DMS153 treated with DMSO at 0.1 percent for 48 hours (cell line): ENCODE data around the gene GPR150.

ENCODE experiments used
- DNase-seq: peaks from one replicate; lab custom pipeline; 2025; ENCODE audit not compliant: unreplicated experiment; lab: John Stamatoyannopoulos, UW

Gene GPR150

DNA sequence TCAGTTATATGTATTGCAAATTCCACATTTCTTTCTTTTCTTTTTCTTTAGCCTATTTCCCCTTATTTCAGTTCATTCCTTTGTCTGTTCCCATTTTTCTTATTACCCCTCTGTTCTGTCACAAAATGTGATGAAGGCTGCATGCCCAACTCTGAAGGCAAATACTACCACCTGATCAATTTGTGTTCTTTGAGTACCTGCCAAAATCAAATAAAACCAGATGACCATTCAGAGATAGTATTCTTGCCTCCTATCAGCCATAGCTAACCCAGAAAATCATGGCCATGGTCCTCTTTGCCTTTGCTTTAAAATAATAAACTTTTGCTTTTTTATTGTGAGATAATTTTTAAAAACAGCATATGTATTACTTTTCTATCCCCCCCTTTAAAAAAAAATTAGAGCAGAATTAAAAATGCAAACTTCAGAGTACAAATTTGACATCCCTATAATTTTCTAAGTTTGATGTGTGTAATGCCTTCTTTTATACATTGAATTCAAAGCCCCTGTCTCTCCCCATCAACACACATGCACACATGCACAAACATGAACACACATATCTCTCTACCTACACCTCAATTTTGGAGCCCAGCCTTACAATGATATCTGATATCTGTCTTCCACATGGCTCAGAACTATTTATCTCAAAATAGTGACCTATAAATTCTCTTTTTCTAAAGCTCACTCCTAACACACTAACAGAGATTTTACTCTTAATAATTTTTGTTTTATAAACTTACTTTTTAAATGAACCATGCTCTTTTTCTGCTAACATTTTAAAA, 30.1 kb downstream of the GPR150 start:
- no peak for DNase-seq

DNA sequence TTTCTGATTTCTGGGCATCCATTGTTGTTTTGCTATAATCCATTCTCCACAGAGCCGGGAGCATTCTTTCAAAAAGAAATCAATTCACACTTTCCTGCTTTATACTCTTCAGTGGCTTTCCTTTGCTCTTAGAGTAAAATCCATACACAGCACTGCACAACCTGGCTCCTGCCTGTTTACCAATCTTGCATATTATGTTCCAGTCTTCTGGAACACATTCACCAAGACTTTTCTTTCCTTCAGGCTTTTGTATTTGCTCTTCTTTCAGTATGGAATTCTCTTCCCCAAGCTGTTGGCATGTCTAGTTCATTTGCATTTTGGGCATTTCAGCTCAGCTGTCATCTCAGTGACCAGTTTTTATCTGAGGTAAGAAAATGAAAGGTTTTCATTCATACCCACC, 33.0 kb downstream of the GPR150 start:
- DNase-seq, result no peak

DNA sequence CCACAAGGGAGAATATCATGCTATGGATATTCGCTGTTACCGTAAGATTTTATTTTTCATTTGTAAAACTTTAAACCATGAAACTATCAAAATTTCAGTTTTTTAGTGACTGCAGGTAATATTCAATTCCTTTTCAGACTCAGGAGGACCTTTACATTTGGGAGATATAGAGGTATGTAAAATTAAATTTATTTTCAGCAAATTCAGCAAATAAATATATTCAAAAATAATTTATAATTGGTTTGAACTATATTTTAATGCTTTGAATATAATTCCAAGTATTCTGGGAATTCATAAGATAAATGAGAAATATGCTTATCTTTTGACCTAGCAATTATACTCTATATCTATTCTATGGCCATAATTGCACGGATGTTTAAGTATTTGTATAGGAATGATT, 34.3 kb downstream of the GPR150 start:
- DNase-seq, result no peak

DNA sequence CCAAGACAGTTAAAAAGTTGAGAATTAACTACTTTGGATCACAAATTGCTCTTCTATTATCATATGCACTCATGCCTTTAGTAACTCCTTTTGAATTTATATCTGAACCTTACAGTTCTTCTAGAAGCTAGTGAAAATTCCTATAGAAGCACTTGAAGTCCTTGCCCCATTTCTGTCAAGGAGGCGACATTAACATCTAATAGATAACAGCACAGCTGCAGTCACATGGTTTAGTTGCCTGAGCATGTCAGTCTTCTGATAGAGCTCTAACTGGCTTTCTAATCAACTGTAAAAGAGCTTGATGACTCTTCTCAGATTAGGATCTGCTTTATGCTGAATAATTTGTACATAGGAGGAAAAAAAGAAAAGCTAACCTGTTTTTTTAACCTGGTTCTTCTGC, 35.7 kb downstream of the GPR150 start:
- DNase-seq, result no peak

DNA sequence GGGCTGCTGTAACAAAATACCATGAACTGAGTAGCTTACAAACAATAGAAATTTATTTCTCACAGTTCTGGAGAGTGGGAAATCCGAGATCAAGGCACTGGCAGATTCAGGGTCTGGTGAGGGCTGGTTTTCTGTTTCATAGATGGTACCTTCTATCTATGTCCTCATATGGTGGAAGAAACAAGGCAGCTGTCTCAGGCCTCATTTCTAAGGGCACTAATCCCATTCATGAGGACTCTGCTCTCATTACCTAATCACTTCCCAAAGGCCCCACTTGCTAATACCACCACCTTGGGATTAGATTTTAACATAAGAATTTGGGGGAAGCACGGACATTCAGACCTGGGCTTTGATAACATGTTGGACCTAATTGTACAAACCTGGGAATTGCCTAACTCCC, 40.2 kb downstream of the GPR150 start:
- DNase-seq, result no peak

DNA sequence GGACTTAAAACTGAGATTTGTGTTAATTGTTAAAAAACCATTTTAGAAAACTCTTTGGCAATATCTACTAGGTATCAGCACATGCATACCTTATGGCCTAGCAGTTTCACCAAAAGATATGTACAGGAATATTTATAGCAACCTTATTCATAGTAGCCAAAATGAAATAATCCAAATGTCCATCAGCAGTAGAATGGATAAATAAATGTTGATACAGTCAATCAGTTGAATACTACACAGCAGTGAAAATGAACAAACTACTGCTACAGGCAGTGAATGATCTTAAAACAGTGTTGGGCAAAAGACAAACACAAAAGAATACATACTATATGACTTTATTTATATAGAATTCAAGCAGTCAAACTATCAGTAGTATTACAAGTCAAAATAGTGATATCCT, 43.1 kb downstream of the GPR150 start:
- no peak for DNase-seq

DNA sequence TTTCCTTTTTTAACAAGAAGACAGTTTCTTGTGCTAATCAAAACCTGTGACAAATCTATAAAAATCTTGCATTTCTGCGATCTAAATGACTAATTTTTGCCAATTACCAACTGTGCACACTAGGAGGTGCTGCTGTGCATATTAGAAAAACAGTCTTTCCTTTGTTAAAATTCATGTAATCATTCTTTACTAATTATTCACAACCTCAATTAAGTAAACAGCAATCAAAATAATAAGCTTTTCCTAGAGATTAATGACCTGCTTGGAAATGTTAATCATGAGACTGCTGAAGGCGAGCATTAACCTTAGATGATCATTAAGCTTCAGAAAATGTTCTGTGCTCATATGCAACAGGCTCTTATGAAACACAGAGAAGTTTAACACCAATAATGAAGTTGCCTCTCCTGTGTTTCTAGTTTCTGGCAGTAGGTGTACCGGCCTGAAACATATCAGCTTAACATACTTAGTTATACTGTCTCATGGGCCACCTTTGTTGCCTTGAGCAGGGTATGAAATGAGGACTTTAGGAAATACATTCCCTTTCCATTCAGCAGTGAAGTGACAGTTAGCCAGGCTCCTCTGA, 44.4 kb downstream of the GPR150 start:
- no peak for DNase-seq

DNA sequence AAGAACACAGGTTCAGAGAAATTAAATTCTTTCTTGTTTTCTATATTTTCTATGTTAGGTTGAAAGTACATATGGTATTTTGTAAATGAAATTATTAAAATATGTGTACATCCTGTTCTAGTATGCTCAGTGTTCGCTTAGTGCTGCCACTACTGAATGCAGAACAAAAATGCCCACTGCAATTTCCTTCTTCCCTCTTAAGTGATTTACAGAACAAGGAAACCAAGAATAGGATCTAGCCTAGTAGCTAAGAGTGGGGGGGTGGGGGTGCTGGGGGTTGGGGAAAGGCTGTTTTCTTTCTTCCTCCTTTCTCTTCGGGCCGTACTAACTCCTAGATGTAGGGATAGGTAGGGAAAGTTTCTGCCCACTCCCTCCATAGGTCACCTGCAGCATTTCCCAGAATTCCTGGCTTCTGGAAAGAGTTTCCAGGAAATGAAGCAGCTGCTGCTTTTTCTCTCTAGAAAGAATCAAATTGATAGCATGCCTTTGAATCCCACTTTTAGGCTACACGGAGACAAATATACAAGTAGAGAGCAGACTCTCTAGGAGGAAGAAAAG, 47.3 kb downstream of the GPR150 start:
- no peak for DNase-seq

DNA sequence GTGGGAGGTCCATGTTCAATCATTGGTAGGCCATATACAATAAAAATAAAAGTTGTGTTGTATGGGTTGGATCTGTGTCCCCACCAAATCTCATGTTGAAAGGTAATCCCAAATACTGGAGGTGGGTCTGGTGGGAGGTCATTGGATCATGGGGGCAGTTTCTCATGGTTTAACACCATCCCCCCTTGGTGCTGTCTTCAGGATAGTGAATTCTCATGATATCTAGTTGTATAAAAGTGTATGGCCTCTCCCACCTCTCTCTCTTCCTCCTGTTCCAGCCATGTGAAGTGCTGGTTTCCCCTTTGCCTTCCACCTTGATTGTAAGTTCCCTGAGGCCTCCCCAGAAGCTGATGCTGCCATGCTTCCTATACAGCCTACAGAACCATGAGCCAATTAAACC, 47.8 kb downstream of the GPR150 start:
- DNase-seq, result no peak

DNA sequence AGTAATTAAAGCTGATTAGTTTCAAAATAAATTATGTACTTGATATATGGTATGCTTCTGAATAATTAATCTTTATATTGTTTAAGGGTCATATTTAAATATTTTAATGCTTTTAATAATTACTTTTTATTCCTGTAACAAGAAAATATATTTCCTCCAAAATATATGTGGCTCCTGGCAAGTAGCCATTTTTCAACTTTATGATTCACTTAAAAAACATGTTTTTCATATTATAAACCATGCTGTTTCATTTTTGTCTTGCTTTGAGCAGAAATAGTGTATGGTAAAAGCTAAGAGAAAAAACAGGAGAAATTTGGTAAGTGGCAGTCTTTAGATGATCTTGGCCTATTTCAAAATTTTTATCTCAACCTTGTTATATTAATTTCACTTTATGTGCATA, 48.3 kb downstream of the GPR150 start:
- no peak for DNase-seq

DNA sequence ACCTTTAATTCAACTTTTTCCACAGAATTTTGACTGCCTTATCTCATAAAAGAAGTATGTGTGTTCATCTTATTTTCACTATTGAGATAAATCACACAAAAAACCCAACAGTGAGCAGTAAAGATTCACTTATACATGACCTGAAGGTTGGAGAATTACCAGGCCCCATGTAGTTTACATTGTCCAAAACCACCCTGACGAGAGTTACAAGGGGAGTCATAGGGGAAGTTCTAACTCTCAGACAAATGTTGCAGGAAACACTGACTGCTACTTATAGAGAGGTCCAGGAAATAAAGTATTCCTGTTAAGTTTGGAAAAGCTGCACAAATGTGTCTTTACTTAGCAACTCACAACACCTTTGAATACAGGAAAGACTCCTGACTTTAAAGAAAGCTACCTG, 48.8 kb downstream of the GPR150 start:
- DNase-seq, result no peak

DNA sequence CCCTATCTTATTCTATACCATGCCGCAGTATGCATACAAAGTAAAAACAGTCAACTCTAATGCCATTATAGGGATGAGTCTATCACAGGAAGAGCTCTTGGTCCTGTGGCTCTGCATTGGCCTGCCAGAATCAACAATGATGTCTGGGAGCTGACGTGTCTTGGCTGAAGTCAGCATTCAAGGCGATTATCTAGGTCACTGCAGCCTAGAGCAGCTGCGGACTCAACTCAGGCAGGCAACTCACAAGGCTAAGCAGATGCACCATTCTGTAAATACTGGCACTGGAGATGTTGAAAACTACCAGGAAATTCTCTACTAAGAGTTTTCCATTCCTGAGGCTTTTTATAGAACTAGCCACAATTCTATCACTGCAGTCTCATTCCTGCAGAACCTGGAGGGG, 49.7 kb downstream of the GPR150 start:
- DNase-seq, result no peak

DNA sequence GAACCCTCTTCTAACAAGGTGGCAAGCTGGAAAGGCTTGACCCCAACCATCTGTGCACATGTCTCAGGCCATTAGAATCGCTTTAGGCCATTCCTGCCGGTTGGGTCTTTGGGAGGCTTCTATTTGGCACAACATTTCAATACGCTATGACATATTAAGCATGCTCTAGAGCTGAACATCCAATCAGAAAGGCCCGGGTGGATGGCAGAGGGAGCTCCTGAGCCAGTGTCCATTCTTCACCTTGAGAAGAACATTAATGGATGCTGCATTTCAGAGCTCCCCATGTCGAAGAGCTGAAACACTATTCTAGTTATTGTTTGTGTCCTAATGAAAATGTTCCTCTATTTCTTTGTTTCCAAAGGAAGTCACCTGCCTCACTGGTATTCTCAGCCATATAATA, 50.1 kb downstream of the GPR150 start:
- no peak for DNase-seq

DNA sequence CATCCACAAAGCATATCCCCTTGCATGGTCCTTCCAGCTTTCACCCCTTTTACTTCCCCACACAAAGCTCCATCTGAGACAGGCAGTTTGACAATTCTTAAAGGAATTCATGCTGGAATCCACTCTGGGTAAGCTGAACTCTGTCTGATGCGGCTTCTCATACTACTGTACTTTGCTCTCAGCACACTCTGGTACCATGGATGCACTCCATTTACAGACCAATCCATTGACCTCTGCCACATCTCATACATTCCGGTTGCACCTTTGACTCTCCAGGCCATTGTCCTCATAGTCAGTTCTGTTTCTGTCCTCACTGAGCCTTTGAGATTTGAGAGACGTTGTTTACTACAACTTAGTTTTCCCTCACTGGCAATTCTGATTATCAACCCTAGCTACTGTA, 50.7 kb downstream of the GPR150 start:
- no peak for DNase-seq
